GM12865 (cell line): ENCODE data around the gene TANC1.

Experiments
- DNase-seq: peaks from one replicate; pipeline ENCODE4 v3.0.0; 2010; ENCODE audit warnings: low read depth
- H3K4me3 ChIP-seq: 2 replicates; pipeline ENCODE4 v1.5.1; 2011; ENCODE audit warnings: mild to moderate bottlenecking, low read depth, low read length, control low read depth
- TF ChIP-seq, protein P1 (sequence below): IDR thresholded peaks from 2 replicates; pipeline ENCODE4 v1.5.1; 2011; ENCODE audit warnings: low read length, control low read depth, low read depth, inconsistent platforms; ENCODE audit not compliant: insufficient read depth; ENCODE audit errors: missing control alignments

Gene TANC1

DNA sequence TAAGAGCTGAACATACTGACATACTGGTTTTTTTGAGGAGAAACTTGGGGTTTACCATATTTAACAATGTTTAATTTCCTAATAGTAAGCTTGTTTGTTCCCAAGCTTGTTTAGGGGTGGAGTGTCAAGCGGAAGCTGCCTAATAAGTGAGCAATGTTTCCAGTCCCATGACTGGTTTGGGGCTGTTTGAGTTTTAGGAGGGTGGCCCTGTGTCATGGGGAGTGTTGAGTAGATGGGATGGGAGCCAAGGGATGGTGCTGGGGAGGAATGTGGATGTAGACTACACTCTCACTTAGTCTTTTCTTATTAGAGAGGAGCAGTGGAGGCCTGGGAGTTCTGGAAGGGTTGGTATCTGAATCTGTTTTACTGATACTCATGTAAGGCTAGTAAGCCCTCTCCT is 128.5 kb downstream of the TANC1 start:
- no peak for DNase-seq
- TF ChIP-seq, protein P1, sequence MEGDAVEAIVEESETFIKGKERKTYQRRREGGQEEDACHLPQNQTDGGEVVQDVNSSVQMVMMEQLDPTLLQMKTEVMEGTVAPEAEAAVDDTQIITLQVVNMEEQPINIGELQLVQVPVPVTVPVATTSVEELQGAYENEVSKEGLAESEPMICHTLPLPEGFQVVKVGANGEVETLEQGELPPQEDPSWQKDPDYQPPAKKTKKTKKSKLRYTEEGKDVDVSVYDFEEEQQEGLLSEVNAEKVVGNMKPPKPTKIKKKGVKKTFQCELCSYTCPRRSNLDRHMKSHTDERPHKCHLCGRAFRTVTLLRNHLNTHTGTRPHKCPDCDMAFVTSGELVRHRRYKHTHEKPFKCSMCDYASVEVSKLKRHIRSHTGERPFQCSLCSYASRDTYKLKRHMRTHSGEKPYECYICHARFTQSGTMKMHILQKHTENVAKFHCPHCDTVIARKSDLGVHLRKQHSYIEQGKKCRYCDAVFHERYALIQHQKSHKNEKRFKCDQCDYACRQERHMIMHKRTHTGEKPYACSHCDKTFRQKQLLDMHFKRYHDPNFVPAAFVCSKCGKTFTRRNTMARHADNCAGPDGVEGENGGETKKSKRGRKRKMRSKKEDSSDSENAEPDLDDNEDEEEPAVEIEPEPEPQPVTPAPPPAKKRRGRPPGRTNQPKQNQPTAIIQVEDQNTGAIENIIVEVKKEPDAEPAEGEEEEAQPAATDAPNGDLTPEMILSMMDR: no peak
- H3K4me3 ChIP-seq: no peak overlapping the region

DNA sequence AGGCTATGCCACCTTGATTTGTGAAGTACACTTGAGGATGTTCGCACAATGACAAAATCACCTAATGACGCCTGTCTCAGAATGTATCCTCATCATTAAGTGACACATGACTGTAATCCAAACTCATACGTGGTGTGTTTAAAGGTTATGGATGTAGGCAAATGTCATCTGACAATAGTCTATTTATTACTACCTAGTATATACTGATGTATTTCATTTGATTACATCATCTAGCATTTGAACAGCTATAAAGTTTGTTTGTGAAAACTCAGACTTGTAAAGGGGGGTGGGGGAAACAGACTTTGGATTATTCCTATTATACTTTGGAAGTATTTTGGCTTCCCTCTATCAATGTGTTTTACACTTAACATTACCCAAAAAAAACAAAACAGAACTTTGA is 129.9 kb downstream of the TANC1 start:
- no peak for DNase-seq
- H3K4me3 ChIP-seq: no peak overlapping the region
- TF ChIP-seq, protein P1: no peak

DNA sequence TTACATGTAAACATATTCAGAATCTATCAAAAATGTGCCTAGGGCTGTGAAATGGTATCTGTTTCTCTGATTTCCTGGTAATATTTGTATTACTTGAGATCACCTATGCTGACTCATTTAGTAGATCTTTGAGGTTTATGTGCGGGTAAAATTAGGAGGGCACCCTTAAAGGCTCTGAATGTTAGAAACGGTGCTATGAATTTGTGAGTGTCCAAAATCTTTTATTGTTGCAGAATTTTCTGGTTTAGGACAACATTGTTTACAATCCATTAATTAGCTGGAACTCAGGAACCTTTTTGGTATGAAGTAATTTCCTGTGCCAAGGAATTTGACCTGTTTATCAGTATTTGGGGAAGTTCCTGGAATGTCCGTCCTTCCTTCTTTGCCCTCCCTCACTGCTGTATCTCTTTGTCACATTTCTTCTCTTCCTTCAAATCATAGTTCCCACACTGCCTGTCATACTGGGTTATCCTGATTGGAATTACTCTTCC is 130.5 kb downstream of the TANC1 start:
- peak; percentile 19 for DNase-seq
- no peak overlapping the region for H3K4me3 ChIP-seq
- TF ChIP-seq, protein P1: no peak

DNA sequence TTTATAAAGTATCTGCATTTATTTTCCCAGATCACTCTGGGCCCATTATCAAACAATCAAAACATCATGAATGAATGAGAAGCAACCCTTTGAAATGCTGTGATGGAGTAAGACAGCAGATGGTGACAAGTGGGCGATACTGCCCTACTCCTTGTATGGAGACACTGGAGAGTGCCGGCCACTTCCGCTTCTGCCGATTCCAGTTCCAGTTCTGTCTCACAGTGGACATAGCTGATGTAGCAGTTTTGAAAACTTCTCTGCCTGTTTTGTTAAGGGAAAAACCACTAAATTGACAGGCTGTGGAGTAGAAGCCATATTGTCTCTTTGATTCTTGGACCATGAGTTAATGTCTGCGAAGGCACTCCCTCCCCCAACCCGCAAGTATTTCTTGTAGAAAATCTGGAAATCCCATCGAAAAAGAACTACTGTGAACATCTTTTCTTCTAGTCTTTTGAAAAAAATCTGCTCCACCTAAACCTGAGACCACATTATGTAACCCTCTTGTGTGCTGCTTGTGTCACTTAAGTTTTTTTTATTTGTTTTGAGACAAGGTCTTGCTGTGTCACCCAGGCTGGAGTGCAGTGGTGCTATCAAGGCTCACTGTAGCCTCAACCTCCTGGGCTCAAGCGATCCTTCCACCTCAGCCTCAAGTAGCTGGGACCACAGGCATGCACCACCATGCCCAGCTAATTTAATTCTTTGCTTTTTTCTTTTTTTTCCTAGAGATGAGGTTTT is 133.5 kb downstream of the TANC1 start:
- no peak overlapping the region for H3K4me3 ChIP-seq
- DNase-seq: no peak
- TF ChIP-seq, protein P1: no peak

DNA sequence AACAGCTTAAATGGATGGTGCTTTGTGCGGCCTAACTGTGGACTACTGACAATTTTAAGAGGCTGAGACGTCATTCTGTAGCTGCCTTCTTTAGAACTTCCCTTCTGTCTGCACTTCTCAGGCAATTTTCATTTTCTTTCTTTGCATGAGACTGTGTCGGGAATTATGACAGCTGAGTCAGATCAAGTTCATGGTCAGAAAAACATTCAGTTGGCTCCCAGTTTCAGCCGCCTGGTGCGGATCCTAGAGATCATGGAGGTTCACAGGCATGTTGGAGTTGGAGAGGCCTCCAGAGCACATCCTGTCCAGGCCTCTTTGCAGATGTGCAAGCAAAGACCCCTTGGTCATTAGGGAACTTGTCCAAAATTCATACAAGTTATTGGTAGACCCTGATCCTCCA is 135.0 kb downstream of the TANC1 start:
- no peak for DNase-seq
- H3K4me3 ChIP-seq: no peak overlapping the region
- TF ChIP-seq, protein P1: no peak

DNA sequence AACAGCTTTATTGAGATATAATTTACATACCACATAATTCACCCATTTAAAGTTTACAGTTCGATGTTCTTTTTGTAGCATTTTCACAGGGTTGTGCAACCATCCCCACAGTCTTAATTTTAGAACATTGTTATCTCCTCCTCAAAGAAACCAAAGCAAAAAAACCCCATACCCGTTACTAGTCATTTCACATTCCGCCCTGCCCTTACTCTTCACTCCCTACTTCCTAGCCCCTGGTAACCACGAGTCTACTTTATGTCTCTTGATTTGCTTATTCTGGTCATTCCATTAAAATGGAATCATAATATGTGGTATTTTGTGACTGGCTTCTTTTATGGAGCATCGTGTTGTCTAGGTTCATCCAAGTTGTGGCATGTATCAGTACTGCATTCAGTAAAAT is 137.7 kb downstream of the TANC1 start:
- TF ChIP-seq, protein P1: no peak
- DNase-seq: no peak
- H3K4me3 ChIP-seq: no peak overlapping the region
